Left forelimb (tissue), 1 donor: ENCODE measurements around the gene PCIF1.
A peak's percentile ranks its signal among the peaks of the same experiment; 100 is the strongest.
"Not testable (repeated sequence)": the region's sequence is repeated elsewhere in the genome, so short reads cannot be mapped to it uniquely, and the experiment has no call there.

ENCODE experiments used
- DNase-seq: peaks from one replicate; pipeline ENCODE4 v3.0.0-alpha.2; 2018; ENCODE audit warnings: low spot score

The PCIF1 gene

GRCh38 chr20:45934586-45935415 is at the start of gene PCIF1:
Gene PCIF1, plus strand, starts transcription at chr20:45934683. Its CDS starts 4,317 bp downstream, at chr20:45939000.
- DNase-seq = peak; percentile 97

- DNase-seq = no peak
These were observed 47.7 kb upstream of the PCIF1 start for GRCh38 chr20:45886590-45887345.

- no peak for DNase-seq
These were observed 47.2 kb upstream of the PCIF1 start, which contains the start of gene SPATA25 for GRCh38 chr20:45887346-45887715. Gene SPATA25, minus strand, starts transcription at chr20:45887622. Its CDS starts 32 bp downstream, at chr20:45887590.

- no peak for DNase-seq
These were observed 45.8 kb upstream of the PCIF1 start for GRCh38 chr20:45888681-45889080.

- DNase-seq = peak; percentile 88
These were observed 44.2 kb upstream of the PCIF1 start for GRCh38 chr20:45890077-45890984.

GRCh38 chr20:45890985-45891983 is 43.2 kb upstream of the PCIF1 start, which contains the start of the genes CTSA and NEURL2:
Gene CTSA, plus strand, starts transcription at chr20:45891335. Its CDS starts 234 bp downstream, at chr20:45891569.
Gene NEURL2, minus strand, starts transcription at chr20:45891208. Its CDS starts 217 bp downstream, at chr20:45890991.
- DNase-seq = peak; percentile 95

GRCh38 chr20:45892049-45892825 is 42.2 kb upstream of the PCIF1 start:
- no peak for DNase-seq

- no peak for DNase-seq
These were observed 41.5 kb upstream of the PCIF1 start for GRCh38 chr20:45892828-45893500.

GRCh38 chr20:45893831-45894230 is 40.7 kb upstream of the PCIF1 start:
- DNase-seq = no peak

GRCh38 chr20:45894797-45895196 is 39.7 kb upstream of the PCIF1 start:
- no peak for DNase-seq

GRCh38 chr20:45896641-45897161 is 37.8 kb upstream of the PCIF1 start:
- no peak for DNase-seq

GRCh38 chr20:45897289-45897688 is 37.2 kb upstream of the PCIF1 start:
- DNase-seq = no peak

- no peak for DNase-seq
These were observed 36.8 kb upstream of the PCIF1 start for GRCh38 chr20:45897692-45898091.

- no peak for DNase-seq
These were observed 36.2 kb upstream of the PCIF1 start for GRCh38 chr20:45898285-45898684.

- DNase-seq = no peak
These were observed 35.2 kb upstream of the PCIF1 start for GRCh38 chr20:45899046-45899835.

GRCh38 chr20:45901332-45901731 is 33.2 kb upstream of the PCIF1 start:
- not testable (repeated sequence) for DNase-seq

GRCh38 chr20:45902199-45902701 is 32.2 kb upstream of the PCIF1 start:
- no peak for DNase-seq
